Subcutaneous abdominal adipose tissue (tissue), 5 donors: ENCODE data around the gene B4GALNT3.
A peak's percentile ranks its signal among the peaks of the same experiment; 100 is the strongest.

ENCODE experiments used
- H3K27ac ChIP-seq: one replicate; pipeline ENCODE4 v1.7.0; 2013; ENCODE audit warnings: low read depth, mild to moderate bottlenecking, inconsistent platforms, low read length, moderate library complexity
- H3K27me3 ChIP-seq, 5 donors: one replicate each; pipeline ENCODE4 v1.7.0; 2013; ENCODE audit warnings: low read length in 5 of 5, inconsistent platforms in 1 of 5; ENCODE audit not compliant: control insufficient read depth in 5 of 5, insufficient read depth in 4 of 5
- H3K36me3 ChIP-seq, 5 donors: one replicate each; pipeline ENCODE4 v1.7.0; 2013; ENCODE audit warnings: low read length in 5 of 5; ENCODE audit not compliant: control insufficient read depth in 5 of 5, insufficient read depth in 5 of 5
- H3K4me1 ChIP-seq, 5 donors: one replicate each; pipeline ENCODE4 v1.7.0; 2013; ENCODE audit warnings: low read length in 5 of 5, mild to moderate bottlenecking in 3 of 5, moderate library complexity in 1 of 5; ENCODE audit not compliant: control insufficient read depth in 5 of 5, insufficient read depth in 5 of 5
- H3K4me3 ChIP-seq, 5 donors: one replicate each; pipeline ENCODE4 v1.7.0; 2013; ENCODE audit warnings: low read length in 5 of 5, low read depth in 1 of 5
- H3K9ac ChIP-seq, 5 donors: one replicate each; pipeline ENCODE4 v1.7.0; 2013; ENCODE audit warnings: low read length in 5 of 5, mild to moderate bottlenecking in 4 of 5, moderate library complexity in 3 of 5
- H3K9me3 ChIP-seq, 5 donors: one replicate each; pipeline ENCODE4 v1.7.0; 2013; ENCODE audit warnings: low read length in 5 of 5; ENCODE audit not compliant: control insufficient read depth in 5 of 5
- donor health status: healthy.
- donor health status: healthy.
- donor health status: healthy.
- donor health status: healthy.
- donor health status: healthy.

Gene B4GALNT3

DNA sequence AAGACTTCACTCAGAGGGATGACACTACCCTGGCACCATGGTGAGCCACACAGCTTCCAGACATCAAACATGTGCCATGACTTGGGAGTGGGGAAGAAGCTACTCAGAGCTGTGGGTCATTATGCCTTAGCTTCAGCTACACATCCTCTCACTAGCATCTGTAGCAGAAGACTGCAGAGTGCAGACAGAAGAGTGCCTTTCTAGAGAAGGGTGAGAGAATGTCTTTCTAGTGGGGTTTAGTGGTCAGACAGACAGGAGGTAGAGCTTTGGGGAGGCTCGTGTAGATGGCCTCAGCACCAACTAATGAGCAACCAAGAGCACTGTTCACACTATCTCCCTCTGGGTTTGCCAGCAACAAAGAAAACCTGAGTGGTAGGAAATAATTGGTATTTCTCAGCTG lies 4.9 kb upstream of the B4GALNT3 start:
- Histone ChIP-seq H3K27ac (no peak overlapping the region), H3K4me1 (peaks cover 2 to 9% (median 8%) of the 10 kb centered on the region in 5 donors), H3K27me3 (peaks cover 7 to 27% (median 10%) of the 10 kb centered on the region in 5 donors), H3K4me3 (no peak overlapping the region), H3K9ac (no peak overlapping the region), H3K36me3 (no peaks in the 10 kb centered on the region), H3K9me3 (no peaks in the 10 kb centered on the region)

DNA sequence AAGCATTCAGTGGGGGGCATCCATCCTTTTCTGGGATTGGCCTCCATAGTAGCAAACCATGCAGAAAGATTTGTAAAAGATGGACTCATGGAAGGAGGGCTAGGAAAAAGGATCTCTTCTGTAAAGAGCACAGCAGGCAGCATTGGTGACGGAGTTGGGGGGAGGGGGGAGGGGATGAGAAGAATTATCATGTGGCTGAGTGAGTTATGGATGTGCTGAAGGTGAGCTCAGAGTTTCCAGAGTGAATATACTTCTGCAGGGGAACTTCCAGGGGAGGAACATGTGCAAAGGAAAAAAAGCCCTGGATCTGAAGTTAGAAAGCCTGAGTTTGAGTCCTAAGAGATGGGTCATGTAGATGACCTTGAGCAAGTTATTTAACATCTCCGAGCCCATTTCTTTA lies 3.9 kb upstream of the B4GALNT3 start:
- no peak overlapping the region for H3K27ac ChIP-seq
- H3K4me1 ChIP-seq = peaks cover 2 to 15% (median 14%) of the 10 kb centered on the region in 5 donors
- H3K4me3 ChIP-seq = no peak overlapping the region
- H3K36me3 ChIP-seq = no peaks in the 10 kb centered on the region
- peaks cover 8 to 28% (median 11%) of the 10 kb centered on the region in 5 donors for H3K27me3 ChIP-seq
- H3K9me3 ChIP-seq = no peaks in the 10 kb centered on the region
- H3K9ac ChIP-seq = no peak overlapping the region

DNA sequence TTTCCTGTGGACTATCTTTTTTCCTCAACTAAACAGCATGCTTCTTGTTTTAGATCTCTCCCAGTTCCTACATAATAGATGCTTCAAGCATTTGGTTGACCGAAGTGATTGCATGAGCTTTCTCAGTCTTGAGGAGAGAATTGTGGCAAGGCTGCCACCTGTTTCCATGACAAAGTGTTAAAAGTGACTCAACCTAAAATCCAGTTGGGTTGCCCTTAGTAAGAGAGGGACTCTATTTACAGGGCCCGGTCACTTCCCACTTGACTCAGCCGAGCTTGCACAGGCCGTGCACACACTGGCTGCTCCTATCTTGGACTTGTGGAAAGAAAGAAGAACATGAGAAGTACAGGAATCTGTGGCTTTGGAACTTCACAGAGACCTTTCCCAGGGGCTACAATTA lies 2.1 kb upstream of the B4GALNT3 start:
- H3K4me3 ChIP-seq = no peak overlapping the region
- no peaks in the 10 kb centered on the region for H3K9me3 ChIP-seq
- peaks cover 9 to 42% (median 15%) of the 10 kb centered on the region in 5 donors for H3K27me3 ChIP-seq
- peaks cover 2 to 16% (median 14%) of the 10 kb centered on the region in 5 donors for H3K4me1 ChIP-seq
- H3K9ac ChIP-seq = no peak overlapping the region
- no peak overlapping the region for H3K27ac ChIP-seq
- H3K36me3 ChIP-seq = no peaks in the 10 kb centered on the region

GRCh38 chr12:459050-459429 lies 699 bp upstream of the B4GALNT3 start:
- H3K4me1 ChIP-seq = peaks cover 2 to 15% (median 13%) of the 10 kb centered on the region in 5 donors
- no peaks in the 10 kb centered on the region for H3K9me3 ChIP-seq
- H3K9ac ChIP-seq = no peak overlapping the region
- peaks cover 9 to 48% (median 19%) of the 10 kb centered on the region in 5 donors for H3K27me3 ChIP-seq
- no peak overlapping the region for H3K27ac ChIP-seq
- peak overlapping the region; percentile 52 to 68 (median 55) for H3K4me3 ChIP-seq
- H3K36me3 ChIP-seq = no peaks in the 10 kb centered on the region

- Histone ChIP-seq H3K9ac (no peak overlapping the region), H3K27ac (no peak overlapping the region), H3K27me3 (peaks cover 9 to 48% (median 25%) of the 10 kb centered on the region in 5 donors)
Observed at GRCh38 chr12:460261-461230, 807 bp downstream of the B4GALNT3 start.

DNA sequence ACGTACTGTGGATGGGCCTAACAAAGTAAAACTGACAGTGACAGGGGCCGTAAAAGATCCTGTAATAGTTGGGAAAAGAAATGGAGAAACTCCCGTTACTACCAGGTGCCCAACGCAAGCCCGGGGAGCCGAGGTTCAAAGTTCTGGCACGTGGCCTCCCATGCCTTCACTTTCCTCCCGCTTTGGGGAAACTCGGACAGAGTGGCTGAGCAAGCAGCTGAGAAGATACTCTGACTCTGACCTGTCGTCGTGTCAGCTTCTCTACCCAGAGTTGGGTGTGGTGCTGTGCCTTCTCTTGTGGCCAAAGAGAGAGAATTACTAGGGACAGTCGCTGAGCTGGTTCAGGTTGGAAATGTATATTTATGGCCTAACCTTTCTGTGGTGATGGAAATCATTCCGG lies 1.7 kb downstream of the B4GALNT3 start:
- Histone ChIP-seq H3K27me3 (peaks cover 9 to 50% (median 25%) of the 10 kb centered on the region in 5 donors), H3K27ac (no peak overlapping the region), H3K4me3 (no peak overlapping the region), H3K36me3 (no peaks in the 10 kb centered on the region), H3K9ac (no peak overlapping the region), H3K9me3 (no peaks in the 10 kb centered on the region), H3K4me1 (peaks cover 2 to 15% (median 13%) of the 10 kb centered on the region in 5 donors)

More at GRCh38 chr12:460261-461230, 807 bp downstream of the B4GALNT3 start:
- Histone ChIP-seq H3K9me3 (no peaks in the 10 kb centered on the region), H3K4me1 (peaks cover 2 to 15% (median 13%) of the 10 kb centered on the region in 5 donors), H3K4me3 (peak overlapping the region in 4 of 5 donors; percentile 36 to 57 (median 46)), H3K36me3 (no peaks in the 10 kb centered on the region)

DNA sequence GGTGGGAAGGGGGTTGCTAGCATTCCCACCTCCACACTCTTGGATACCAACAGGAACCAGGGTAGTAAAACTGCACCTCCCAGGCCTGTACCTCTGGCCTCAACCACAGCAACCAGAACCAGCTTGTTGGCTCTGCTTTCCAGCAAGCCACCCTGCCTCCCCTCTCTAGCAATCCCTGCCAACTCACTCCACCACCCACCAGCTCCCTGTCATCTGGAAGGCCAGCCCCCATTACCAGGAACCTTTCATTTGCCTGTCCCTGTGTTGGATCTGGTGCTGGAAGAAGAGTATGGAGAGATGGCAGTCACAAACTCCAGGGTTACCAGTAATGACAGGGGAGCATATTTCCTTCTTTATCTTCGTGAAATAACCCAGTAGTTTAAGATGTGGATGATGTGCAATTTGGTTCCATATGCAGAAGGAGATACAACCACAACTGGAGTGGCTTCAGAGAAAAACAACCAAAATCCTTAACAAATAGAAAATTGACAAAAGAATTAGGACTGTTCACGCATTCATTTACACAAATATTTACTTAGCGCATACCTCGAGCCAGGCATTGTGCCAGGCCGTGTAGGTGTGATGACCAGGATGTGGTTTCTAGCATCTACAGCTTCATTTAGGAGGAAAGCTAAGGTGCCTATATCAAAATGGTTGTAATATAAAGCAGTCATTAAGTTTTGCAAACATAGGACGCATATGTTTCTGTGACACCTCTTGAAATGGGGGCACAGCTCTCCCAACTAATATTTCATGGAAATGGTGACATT lies 3.4 kb downstream of the B4GALNT3 start:
- peaks cover 9 to 44% (median 25%) of the 10 kb centered on the region in 5 donors for H3K27me3 ChIP-seq
- H3K27ac ChIP-seq = no peak overlapping the region
- no peaks in the 10 kb centered on the region for H3K9me3 ChIP-seq
- no peak overlapping the region for H3K4me3 ChIP-seq
- H3K36me3 ChIP-seq = no peaks in the 10 kb centered on the region
- H3K4me1 ChIP-seq = peaks cover 2 to 15% (median 13%) of the 10 kb centered on the region in 5 donors
- H3K9ac ChIP-seq = no peak overlapping the region

- H3K36me3 ChIP-seq = no peaks in the 10 kb centered on the region
- H3K27ac ChIP-seq = no peak overlapping the region
- peaks cover 0 to 31% (median 18%) of the 10 kb centered on the region in 5 donors for H3K27me3 ChIP-seq
- H3K9ac ChIP-seq = no peak overlapping the region
- H3K4me3 ChIP-seq = no peak overlapping the region
- peaks cover 0 to 8% (median 7%) of the 10 kb centered on the region in 5 donors for H3K4me1 ChIP-seq
- no peaks in the 10 kb centered on the region for H3K9me3 ChIP-seq
Observed at GRCh38 chr12:464484-465267, 4.9 kb downstream of the B4GALNT3 start.

DNA sequence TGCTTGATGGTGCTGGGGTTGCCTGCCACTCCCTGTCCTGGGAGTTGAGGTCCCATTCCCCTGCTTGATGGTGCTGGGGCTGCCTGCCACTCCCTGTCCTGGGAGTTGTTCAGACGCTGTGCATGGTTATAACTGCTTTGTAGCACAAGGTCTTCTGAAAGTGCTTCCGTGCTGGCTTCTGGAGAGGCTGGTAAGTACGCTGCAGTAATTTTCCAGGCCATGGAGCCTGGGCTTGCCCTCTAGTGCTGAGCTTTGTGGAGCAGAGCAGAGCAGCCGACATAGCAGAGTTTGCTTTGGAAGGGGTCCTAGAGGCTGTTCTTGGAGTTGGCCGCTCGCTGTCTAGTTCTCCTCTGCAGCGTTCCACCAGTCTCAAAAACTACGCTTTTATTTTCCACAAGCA lies 6.3 kb downstream of the B4GALNT3 start:
- Histone ChIP-seq H3K9ac (no peak overlapping the region), H3K36me3 (no peaks in the 10 kb centered on the region), H3K27ac (no peak overlapping the region), H3K4me1 (no peaks in the 10 kb centered on the region), H3K4me3 (no peak overlapping the region), H3K27me3 (peaks cover 0 to 33% (median 18%) of the 10 kb centered on the region in 5 donors), H3K9me3 (no peaks in the 10 kb centered on the region)
